NCI-H526 (cell line): ENCODE results near the gene TTC32.

ENCODE experiments used
- DNase-seq, 2 experiments: peaks; one replicate each; lab custom pipeline; 2025; lab: John Stamatoyannopoulos, UW

Gene TTC32

GRCh38 chr2:19876751-19877150 lies 25.0 kb downstream of the TTC32 start:
- no peak for DNase-seq

GRCh38 chr2:19875280-19875679 lies 26.5 kb downstream of the TTC32 start:
- no peak for DNase-seq

GRCh38 chr2:19874726-19875125 lies 27.1 kb downstream of the TTC32 start:
- DNase-seq, result no peak

GRCh38 chr2:19873014-19873413 lies 28.8 kb downstream of the TTC32 start:
- no peak for DNase-seq

- no peak for DNase-seq
Measured at GRCh38 chr2:19872302-19872701, 29.5 kb downstream of the TTC32 start.

- no peak for DNase-seq
Measured at GRCh38 chr2:19871836-19872235, 29.9 kb downstream of the TTC32 start.

GRCh38 chr2:19870792-19871191 lies 31.0 kb downstream of the TTC32 start:
- DNase-seq, result no peak

- peak in 1 of 2 experiments; percentile 80 for DNase-seq
Measured at GRCh38 chr2:19868701-19869580, 32.8 kb downstream of the TTC32 start.

GRCh38 chr2:19868224-19868623 lies 33.6 kb downstream of the TTC32 start:
- DNase-seq, result no peak

- DNase-seq, result no peak
Measured at GRCh38 chr2:19866771-19867170, 35.0 kb downstream of the TTC32 start.

- DNase-seq, result no peak
Measured at GRCh38 chr2:19865151-19865550, 36.6 kb downstream of the TTC32 start.

GRCh38 chr2:19864381-19864780 lies 37.4 kb downstream of the TTC32 start:
- no peak for DNase-seq

GRCh38 chr2:19863303-19864041 lies 38.3 kb downstream of the TTC32 start:
- peak in 1 of 2 experiments; percentile 60 for DNase-seq

GRCh38 chr2:19861813-19862212 lies 40.0 kb downstream of the TTC32 start:
- no peak for DNase-seq

GRCh38 chr2:19860022-19860421 lies 41.8 kb downstream of the TTC32 start:
- DNase-seq, result no peak

- DNase-seq, result no peak
Measured at GRCh38 chr2:19859565-19859964, 42.2 kb downstream of the TTC32 start.

- DNase-seq, result no peak
Measured at GRCh38 chr2:19857806-19858205, 44.0 kb downstream of the TTC32 start.

GRCh38 chr2:19857100-19857499 lies 44.7 kb downstream of the TTC32 start:
- no peak for DNase-seq

GRCh38 chr2:19855542-19856431 lies 46.0 kb downstream of the TTC32 start:
- no peak for DNase-seq

- no peak for DNase-seq
Measured at GRCh38 chr2:19854596-19855541, 46.9 kb downstream of the TTC32 start.

- peak in 1 of 2 experiments; percentile 21 for DNase-seq
Measured at GRCh38 chr2:19851116-19851695, 50.6 kb downstream of the TTC32 start.
